IMR-90 (cell line): ENCODE results near the gene SLC52A1. TPM values are rescaled to one million over a fixed set of nuclear protein-coding genes. Genes with fewer than 3 reads are reported as not detected.

Experiments used
- ATAC-seq: fragments of 200-7000 bp; cut with Tn5 transposase; 2 replicates; pipeline ENCODE4 v1.9.1; 2020; ENCODE audit warnings: low read depth, mild to moderate bottlenecking, moderate library complexity
- BruUV-seq: library from RNA; stranded (reverse); fragments of 400-500 nt; replicated peaks from 2 replicates; lab custom pipeline; 2021; lab: Mats Ljungman, UMichigan
- CTCF ChIA-PET: fragments of 300-600 bp; formaldehyde crosslinking; extraction: SDS; loops from one replicate; lab custom pipeline; 2021; ENCODE audit warnings: antibody characterized with exemption; lab: Yijun Ruan, JAX
- POLR2A ChIA-PET: fragments of 300-600 bp; sonication (Branson Sonifier 250); formaldehyde crosslinking; loops from one replicate; lab custom pipeline; 2022; ENCODE audit warnings: antibody characterized with exemption; ENCODE audit not compliant: unreplicated experiment; lab: Charles Lee
- DNase-seq: peaks from one replicate; pipeline ENCODE4 v3.0.0; 2013
- H2AFZ ChIP-seq: replicated peaks from 2 replicates; pipeline ENCODE3; 2013; ENCODE audit warnings: low read length, mild to moderate bottlenecking; ENCODE audit not compliant: poor library complexity
- H2AK5ac ChIP-seq: 2 replicates; pipeline ENCODE4 v1.6.1; 2013; ENCODE audit warnings: low read depth, low read length, inconsistent platforms
- H2AK9ac ChIP-seq: replicated peaks from 2 replicates; pipeline ENCODE3; 2013; ENCODE audit warnings: mild to moderate bottlenecking, low read depth, low read length, moderate library complexity; ENCODE audit not compliant: poor library complexity
- H2BK120ac ChIP-seq: 2 replicates; pipeline ENCODE4 v1.6.1; 2013; ENCODE audit warnings: low read depth, low read length, inconsistent platforms
- H2BK15ac ChIP-seq: 3 replicates; pipeline ENCODE4 v1.6.1; 2013; ENCODE audit warnings: low read depth, low read length, inconsistent platforms
- H2BK20ac ChIP-seq: 2 replicates; pipeline ENCODE4 v1.6.1; 2013; ENCODE audit warnings: low read depth, mild to moderate bottlenecking, inconsistent platforms, low read length, moderate library complexity
- H2BK5ac ChIP-seq: 2 replicates; pipeline ENCODE4 v1.6.1; 2013; ENCODE audit warnings: mild to moderate bottlenecking, low read depth, low read length, inconsistent platforms; ENCODE audit not compliant: poor library complexity, severe bottlenecking
- H3K14ac ChIP-seq: replicated peaks from 2 replicates; pipeline ENCODE4 v1.6.1; 2013; ENCODE audit warnings: low read depth, low read length, inconsistent platforms
- H3K18ac ChIP-seq: 2 replicates; pipeline ENCODE4 v1.6.1; 2013; ENCODE audit warnings: low read depth, low read length, control low read depth
- H3K23ac ChIP-seq: 2 replicates; pipeline ENCODE4 v1.6.1; 2013; ENCODE audit warnings: low read depth, low read length, inconsistent platforms
- H3K27ac ChIP-seq: 2 replicates; pipeline ENCODE4 v1.5.1; 2013; ENCODE audit warnings: mild to moderate bottlenecking, control low read depth, low read length; ENCODE audit not compliant: insufficient read depth
- H3K27me3 ChIP-seq: 2 replicates; pipeline ENCODE4 v1.6.1; 2013; ENCODE audit warnings: low read length; ENCODE audit not compliant: control insufficient read depth, insufficient read depth
- H3K36me3 ChIP-seq: 2 replicates; pipeline ENCODE4 v1.6.1; 2013; ENCODE audit warnings: low read length, mixed read lengths; ENCODE audit not compliant: control insufficient read depth, insufficient read depth
- H3K4ac ChIP-seq: 2 replicates; pipeline ENCODE4 v1.6.1; 2013; ENCODE audit warnings: low read depth, low read length, inconsistent platforms
- H3K4me1 ChIP-seq: 2 replicates; pipeline ENCODE4 v1.6.1; 2013; ENCODE audit warnings: low read length, mixed read lengths; ENCODE audit not compliant: control insufficient read depth, insufficient read depth
- H3K4me2 ChIP-seq: 2 replicates; pipeline ENCODE4 v1.6.1; 2013; ENCODE audit warnings: low read depth, mild to moderate bottlenecking, control low read depth, low read length, moderate library complexity
- H3K4me3 ChIP-seq: 2 replicates; pipeline ENCODE4 v1.5.1; 2013; ENCODE audit warnings: low read depth, mild to moderate bottlenecking, control low read depth, low read length, moderate library complexity; ENCODE audit not compliant: insufficient read depth
- H3K56ac ChIP-seq: 2 replicates; pipeline ENCODE4 v1.6.1; 2013; ENCODE audit warnings: low read length, inconsistent platforms; ENCODE audit not compliant: insufficient read depth; ENCODE audit errors: extremely low read depth
- H3K79me1 ChIP-seq, 2 experiments: 2 replicates each; pipeline ENCODE4 v1.6.1; 2013; ENCODE audit warnings: low read length in 2 of 2, inconsistent platforms in 1 of 2, low read depth in 1 of 2
- H3K9ac ChIP-seq: 2 replicates; pipeline ENCODE4 v1.6.1; 2013; ENCODE audit warnings: low read depth, low read length, control low read depth
- H3K9me1 ChIP-seq: 2 replicates; pipeline ENCODE4 v1.6.1; 2013; ENCODE audit warnings: low read length, inconsistent platforms; ENCODE audit not compliant: insufficient read depth
- H3K9me3 ChIP-seq: 2 replicates; pipeline ENCODE4 v1.6.1; 2013; ENCODE audit warnings: low read length; ENCODE audit not compliant: control insufficient read depth, insufficient read depth
- H4K20me1 ChIP-seq: 2 replicates; pipeline ENCODE4 v1.6.1; 2013; ENCODE audit warnings: low read length, inconsistent platforms; ENCODE audit not compliant: insufficient read depth
- H4K5ac ChIP-seq: 2 replicates; pipeline ENCODE4 v1.6.1; 2013; ENCODE audit warnings: mild to moderate bottlenecking, low read depth, low read length, control low read depth
- H4K8ac ChIP-seq, 2 experiments: 2 replicates each; pipeline ENCODE4 v1.6.1; 2013; ENCODE audit warnings: low read depth in 2 of 2, low read length in 2 of 2, control low read depth in 1 of 2, inconsistent platforms in 1 of 2
- H4K91ac ChIP-seq: 2 replicates; pipeline ENCODE4 v1.6.1; 2013; ENCODE audit warnings: low read depth, low read length, inconsistent platforms; ENCODE audit not compliant: insufficient read depth
- BHLHE40 ChIP-seq: fragments of 150-350 bp; IDR thresholded peaks from 2 replicates; pipeline ENCODE4 v1.6.1; 2016; ENCODE audit warnings: mild to moderate bottlenecking, low read depth, low read length
- CEBPB ChIP-seq: IDR thresholded peaks from 2 replicates; pipeline ENCODE4 v1.6.1; 2012; ENCODE audit warnings: low read depth, low read length, improper control_type of control experiment
- CHD1 ChIP-seq: IDR thresholded peaks from 2 replicates; pipeline ENCODE4 v1.6.1; 2012; ENCODE audit warnings: low read depth, low read length, improper control_type of control experiment
- FOS ChIP-seq: fragments of 150-350 bp; IDR thresholded peaks from 2 replicates; pipeline ENCODE4 v1.6.1; 2016; ENCODE audit warnings: low read depth, low read length
- MAFK ChIP-seq: IDR thresholded peaks from 2 replicates; pipeline ENCODE4 v1.6.1; 2012; ENCODE audit warnings: low read depth, low read length, improper control_type of control experiment
- MAZ ChIP-seq: IDR thresholded peaks from 2 replicates; pipeline ENCODE4 v1.6.1; 2012; ENCODE audit warnings: low read depth, mild to moderate bottlenecking, low read length, improper control_type of control experiment, moderate library complexity, borderline replicate concordance
- MXI1 ChIP-seq: IDR thresholded peaks from 2 replicates; pipeline ENCODE4 v1.6.1; 2012; ENCODE audit warnings: low read depth, mild to moderate bottlenecking, low read length, moderate library complexity, borderline replicate concordance
- NFE2L2 ChIP-seq: fragments of 150-350 bp; IDR thresholded peaks from 2 replicates; pipeline ENCODE4 v1.6.1; 2016; ENCODE audit warnings: low read depth, mild to moderate bottlenecking, low read length
- POLR2A ChIP-seq: IDR thresholded peaks from 2 replicates; pipeline ENCODE4 v1.6.1; 2012; ENCODE audit warnings: mild to moderate bottlenecking, low read depth, low read length
- RAD21 ChIP-seq: IDR thresholded peaks from 2 replicates; pipeline ENCODE4 v1.6.1; 2012; ENCODE audit warnings: low read length, improper control_type of control experiment
- RCOR1 ChIP-seq: IDR thresholded peaks from 2 replicates; pipeline ENCODE4 v1.6.1; 2012; ENCODE audit warnings: mild to moderate bottlenecking, low read length, improper control_type of control experiment; ENCODE audit not compliant: insufficient replicate concordance
- SMC3 ChIP-seq: fragments of 150-350 bp; IDR thresholded peaks from 2 replicates; pipeline ENCODE4 v1.6.1; 2016; ENCODE audit warnings: low read depth, mild to moderate bottlenecking, antibody characterized with exemption, low read length, moderate library complexity
- WGBS, 2 experiments: methylation state at CpG; one replicate each; pipeline versions ENCODE4 v1.1.5 to v1.1.7; 2013; ENCODE audit warnings: missing lambda C conversion rate in 2 of 2; ENCODE audit not compliant: insufficient read length in 1 of 2; ENCODE audit errors: extremely low coverage in 2 of 2; 5-methylcytosine and 5-hydroxymethylcytosine counted together
- dilution Hi-C: fragments of 300-500 bp; cut with HindIII; formaldehyde crosslinking; loops from one replicate; pipeline ENCODE4 v1.14.3; 2018; ENCODE audit warnings: low sequenced_read_pairs; ENCODE audit not compliant: unreplicated experiment
- in situ Hi-C: fragments of 300-500 bp; cut with MboI; formaldehyde crosslinking; loops from 3 replicates; pipeline ENCODE4 v1.14.3; 2019; ENCODE audit warnings: low sequenced_read_pairs, inconsistent platforms, mixed read lengths
- intact Hi-C: fragments of 100-400 bp; cut with micrococcal nuclease; formaldehyde crosslinking; loops from 2 replicates; pipeline ENCODE4 v1.10.0; 2022
- polyA plus RNA-seq, 3 experiments: library from polyadenylated mRNA; depleted of rRNA; stranded (reverse); fragments of >200 nt; gene quantifications; 2 replicates each; pipeline ENCODE4 v1.2.3, GENCODE V29; 2012; ENCODE audit warnings: low replicate concordance in 1 of 3
- total RNA-seq: library from RNA; depleted of rRNA; stranded (reverse); fragments of >200 nt; gene quantifications from 2 replicates; pipeline ENCODE4 v1.2.3, GENCODE V29; 2012
- TF ChIP-seq, protein P1 (sequence below): fragments of 150-350 bp; IDR thresholded peaks from 2 replicates; pipeline ENCODE4 v1.6.1; 2016; ENCODE audit warnings: low read depth, mild to moderate bottlenecking, low read length, moderate library complexity, borderline replicate concordance
- TF ChIP-seq, protein P2 (sequence below): fragments of 150-350 bp; IDR thresholded peaks from 2 replicates; pipeline ENCODE4 v1.6.1; 2017; ENCODE audit warnings: mild to moderate bottlenecking, antibody characterized with exemption, low read length, low read depth
- TF ChIP-seq, protein P3 (sequence below): conservative IDR thresholded peaks from 2 replicates; pipeline ENCODE4 v1.5.1; 2012; ENCODE audit warnings: mild to moderate bottlenecking, low read depth, low read length, improper control_type of control experiment

SLC52A1 gene
- total and polyA plus RNA-seq, 2 of the 4 experiments (the other 2 are of a cell fraction), result not detected

DNA sequence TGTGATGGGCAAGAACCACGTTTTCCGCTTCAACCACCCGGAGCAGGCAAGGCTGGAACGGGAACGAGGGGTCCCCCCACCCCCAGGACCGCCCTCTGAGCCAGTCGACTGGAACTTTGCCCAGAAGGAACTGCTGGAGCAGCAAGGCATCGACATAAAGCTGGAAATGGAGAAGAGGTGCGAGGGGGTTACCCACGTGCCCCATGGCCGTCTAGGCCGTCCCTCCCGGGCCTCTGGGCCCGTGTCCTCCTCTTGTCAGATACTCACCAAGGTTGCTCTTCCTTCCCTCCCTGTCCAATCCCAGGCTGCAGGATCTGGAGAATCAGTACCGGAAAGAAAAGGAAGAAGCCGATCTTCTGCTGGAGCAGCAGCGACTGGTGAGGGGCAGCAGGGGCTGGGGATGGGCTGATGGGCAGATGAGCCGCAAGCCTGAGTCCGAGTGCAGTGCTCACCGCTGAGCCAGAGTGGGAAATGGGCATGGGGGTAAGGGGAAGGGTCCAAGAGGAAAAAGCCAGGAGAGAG is 14.7 kb downstream of the SLC52A1 start:
- peaks cover 4% of the 10 kb centered on the region; the same call in 1 of the 2 replicates for H3K9me1 ChIP-seq
- H2BK15ac ChIP-seq, result no peak overlapping the region
- ChIA-PET CTCF (no interaction called here), POLR2A (interaction anchor here (1.2 kb wide), 1 partner anchor 10 kb away, joined by 3 read pairs; no protein-coding TSS in a partner anchor)
- BruUV-seq, result no TSS peak
- H3K27me3 ChIP-seq, result no peaks in the 10 kb centered on the region
- H2AFZ ChIP-seq, result peak overlapping the region; percentile 51
- H3K23ac ChIP-seq, result no peak overlapping the region
- no peak overlapping the region for H2BK120ac ChIP-seq
- dilution Hi-C loops (no loop called here), intact Hi-C loops (no loop called here), in situ Hi-C loops (no loop called here)
- H4K8ac ChIP-seq, result no peak overlapping the region
- H3K4me2 ChIP-seq, result no peak overlapping the region
- no peak overlapping the region for H3K9ac ChIP-seq
- no peak overlapping the region for H3K4me3 ChIP-seq
- H4K91ac ChIP-seq, result no peak overlapping the region
- ATAC-seq, result no peak
- 100% methylated on average over 4 of the region's 20 CpGs; no CpG with 5 or more reads in 1 of the 2 experiments for WGBS, 2 experiments
- no peak overlapping the region for H4K5ac ChIP-seq
- TF ChIP-seq, protein P1, sequence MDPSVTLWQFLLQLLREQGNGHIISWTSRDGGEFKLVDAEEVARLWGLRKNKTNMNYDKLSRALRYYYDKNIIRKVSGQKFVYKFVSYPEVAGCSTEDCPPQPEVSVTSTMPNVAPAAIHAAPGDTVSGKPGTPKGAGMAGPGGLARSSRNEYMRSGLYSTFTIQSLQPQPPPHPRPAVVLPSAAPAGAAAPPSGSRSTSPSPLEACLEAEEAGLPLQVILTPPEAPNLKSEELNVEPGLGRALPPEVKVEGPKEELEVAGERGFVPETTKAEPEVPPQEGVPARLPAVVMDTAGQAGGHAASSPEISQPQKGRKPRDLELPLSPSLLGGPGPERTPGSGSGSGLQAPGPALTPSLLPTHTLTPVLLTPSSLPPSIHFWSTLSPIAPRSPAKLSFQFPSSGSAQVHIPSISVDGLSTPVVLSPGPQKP, result no peak
- TF ChIP-seq CHD1 (no peak), FOS (no peak), RCOR1 (no peak), SMC3 (no peak), MAFK (no peak), BHLHE40 (no peak), NFE2L2 (no peak), CEBPB (no peak), MXI1 (no peak), POLR2A (no peak), RAD21 (no peak), MAZ (no peak)
- TF ChIP-seq, protein P2, sequence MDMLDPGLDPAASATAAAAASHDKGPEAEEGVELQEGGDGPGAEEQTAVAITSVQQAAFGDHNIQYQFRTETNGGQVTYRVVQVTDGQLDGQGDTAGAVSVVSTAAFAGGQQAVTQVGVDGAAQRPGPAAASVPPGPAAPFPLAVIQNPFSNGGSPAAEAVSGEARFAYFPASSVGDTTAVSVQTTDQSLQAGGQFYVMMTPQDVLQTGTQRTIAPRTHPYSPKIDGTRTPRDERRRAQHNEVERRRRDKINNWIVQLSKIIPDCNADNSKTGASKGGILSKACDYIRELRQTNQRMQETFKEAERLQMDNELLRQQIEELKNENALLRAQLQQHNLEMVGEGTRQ, result no peak
- TF ChIP-seq, protein P3, sequence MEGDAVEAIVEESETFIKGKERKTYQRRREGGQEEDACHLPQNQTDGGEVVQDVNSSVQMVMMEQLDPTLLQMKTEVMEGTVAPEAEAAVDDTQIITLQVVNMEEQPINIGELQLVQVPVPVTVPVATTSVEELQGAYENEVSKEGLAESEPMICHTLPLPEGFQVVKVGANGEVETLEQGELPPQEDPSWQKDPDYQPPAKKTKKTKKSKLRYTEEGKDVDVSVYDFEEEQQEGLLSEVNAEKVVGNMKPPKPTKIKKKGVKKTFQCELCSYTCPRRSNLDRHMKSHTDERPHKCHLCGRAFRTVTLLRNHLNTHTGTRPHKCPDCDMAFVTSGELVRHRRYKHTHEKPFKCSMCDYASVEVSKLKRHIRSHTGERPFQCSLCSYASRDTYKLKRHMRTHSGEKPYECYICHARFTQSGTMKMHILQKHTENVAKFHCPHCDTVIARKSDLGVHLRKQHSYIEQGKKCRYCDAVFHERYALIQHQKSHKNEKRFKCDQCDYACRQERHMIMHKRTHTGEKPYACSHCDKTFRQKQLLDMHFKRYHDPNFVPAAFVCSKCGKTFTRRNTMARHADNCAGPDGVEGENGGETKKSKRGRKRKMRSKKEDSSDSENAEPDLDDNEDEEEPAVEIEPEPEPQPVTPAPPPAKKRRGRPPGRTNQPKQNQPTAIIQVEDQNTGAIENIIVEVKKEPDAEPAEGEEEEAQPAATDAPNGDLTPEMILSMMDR, result no peak
- H3K79me1 ChIP-seq, result peaks cover 0 to 3% of the 10 kb centered on the region in 2 experiments; a peak in 1 of 4 replicates
- no peak overlapping the region for H3K27ac ChIP-seq
- H3K18ac ChIP-seq, result no peak overlapping the region
- DNase-seq, result no peak
- no peak overlapping the region for H2AK5ac ChIP-seq
- H3K4ac ChIP-seq, result no peak overlapping the region
- no peaks in the 10 kb centered on the region for H3K9me3 ChIP-seq
- H3K36me3 ChIP-seq, result peaks cover 59% of the 10 kb centered on the region
- no peak overlapping the region for H3K56ac ChIP-seq
- peaks cover 5% of the 10 kb centered on the region; the same call in 1 of the 2 replicates for H4K20me1 ChIP-seq
- no peaks in the 10 kb centered on the region for H3K4me1 ChIP-seq
- peak overlapping the region; percentile 24 for H2AK9ac ChIP-seq
- no peak overlapping the region for H2BK5ac ChIP-seq
- no peak overlapping the region for H2BK20ac ChIP-seq
- no peak overlapping the region for H3K14ac ChIP-seq
